Activated B cell treated with CpG ODN at 0.5 μM for 24 hours (primary cell): ENCODE results near the gene TBC1D2B. TPM values are rescaled to one million over a fixed set of nuclear protein-coding genes. Genes with fewer than 3 reads are reported as not detected.

Experiments used
- ATAC-seq: fragments of 200-7000 bp; cut with Tn5 transposase; one replicate; pipeline ENCODE4 v1.10.0; 2021; ENCODE audit warnings: low read depth, mild to moderate bottlenecking, moderate library complexity
- CTCF ChIA-PET: fragments of 350-600 bp; sonication (Branson Sonifier 250); formaldehyde crosslinking; loops from one replicate; lab custom pipeline; 2021; ENCODE audit warnings: antibody characterized with exemption; lab: Charles Lee
- POLR2A ChIA-PET: fragments of 350-600 bp; sonication (Branson Sonifier 250); formaldehyde crosslinking; loops from one replicate; lab custom pipeline; 2021; ENCODE audit warnings: antibody characterized with exemption; lab: Charles Lee
- DNase-seq: peaks from one replicate; pipeline ENCODE4 v3.0.0; 2022
- H3K27ac Mint-ChIP-seq: one replicate; pipeline ENCODE4 v1.8.0; 2020; ENCODE audit warnings: mixed read lengths
- H3K27me3 Mint-ChIP-seq: one replicate; pipeline ENCODE4 v1.8.0; 2021; ENCODE audit warnings: mixed read lengths
- H3K36me3 Mint-ChIP-seq: one replicate; pipeline ENCODE4 v1.8.0; 2021; ENCODE audit warnings: low read depth, mixed read lengths
- H3K4me1 Mint-ChIP-seq: one replicate; pipeline ENCODE4 v1.8.0; 2021; ENCODE audit warnings: mixed read lengths
- H3K4me3 Mint-ChIP-seq: one replicate; pipeline ENCODE4 v1.8.0; 2020; ENCODE audit warnings: mild to moderate bottlenecking, mixed read lengths
- H3K9me3 Mint-ChIP-seq: one replicate; pipeline ENCODE4 v1.8.0; 2020; ENCODE audit warnings: mixed read lengths
- intact Hi-C: fragments of 100-400 bp; cut with micrococcal nuclease; formaldehyde crosslinking; loops from one replicate; pipeline ENCODE4 v1.15.1; 2024
- total RNA-seq: library from RNA; stranded (reverse); gene quantifications from 2 replicates; pipeline ENCODE4 v1.2.3, GENCODE V29; 2022
- TF ChIP-seq, protein P1 (sequence below): fragments of 200-600 bp; IDR thresholded peaks from one replicate; pipeline ENCODE4 v1.8.0; 2022; ENCODE audit warnings: antibody characterized with exemption, mild to moderate bottlenecking

TBC1D2B gene
- total RNA-seq, 1 donor from 2014 or later = 13.7 TPM

DNA sequence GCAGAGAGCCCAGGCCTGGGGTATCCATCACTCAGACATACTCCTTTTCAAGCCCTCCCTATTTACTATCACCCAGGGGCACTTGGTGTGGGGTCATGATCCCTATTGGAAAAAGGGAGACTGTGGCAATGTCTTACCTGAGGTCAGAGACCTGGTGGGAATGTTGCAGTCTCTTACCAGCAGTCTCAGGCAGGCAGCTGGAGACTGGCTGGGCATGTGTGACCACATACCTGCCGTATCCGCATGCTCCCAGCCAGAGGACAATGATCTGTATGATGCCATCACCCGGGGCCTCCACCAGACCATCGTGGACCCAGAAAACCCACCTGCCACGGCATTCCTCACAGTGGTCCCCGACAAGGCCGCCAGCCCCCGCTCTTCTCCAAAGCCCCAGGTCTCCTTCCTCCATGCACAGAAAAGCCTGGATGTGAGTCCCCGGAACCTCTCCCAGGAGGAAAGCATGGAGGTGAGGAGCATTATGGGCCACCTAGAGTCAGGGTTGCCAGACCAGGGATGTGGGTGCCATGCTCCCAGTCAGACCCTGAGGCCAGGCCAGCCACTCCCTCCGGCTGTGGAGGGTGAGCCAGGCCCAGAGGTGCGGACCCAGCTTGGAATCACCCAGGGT, 20.7 kb upstream of the TBC1D2B start:
- CTCF ChIA-PET = interaction anchor here (0.9 kb wide), 1 partner anchor 10 kb away, joined by 4 read pairs; no protein-coding TSS in a partner anchor
- Mint-ChIP-seq H3K36me3 (no peaks in the 10 kb centered on the region), H3K9me3 (no peaks in the 10 kb centered on the region), H3K27ac (no peak overlapping the region), H3K4me1 (no peaks in the 10 kb centered on the region), H3K27me3 (no peaks in the 10 kb centered on the region), H3K4me3 (no peak overlapping the region)
- DNase-seq (no peak), ATAC-seq (no peak)
- intact Hi-C loops = no loop called here
- TF ChIP-seq, protein P1, sequence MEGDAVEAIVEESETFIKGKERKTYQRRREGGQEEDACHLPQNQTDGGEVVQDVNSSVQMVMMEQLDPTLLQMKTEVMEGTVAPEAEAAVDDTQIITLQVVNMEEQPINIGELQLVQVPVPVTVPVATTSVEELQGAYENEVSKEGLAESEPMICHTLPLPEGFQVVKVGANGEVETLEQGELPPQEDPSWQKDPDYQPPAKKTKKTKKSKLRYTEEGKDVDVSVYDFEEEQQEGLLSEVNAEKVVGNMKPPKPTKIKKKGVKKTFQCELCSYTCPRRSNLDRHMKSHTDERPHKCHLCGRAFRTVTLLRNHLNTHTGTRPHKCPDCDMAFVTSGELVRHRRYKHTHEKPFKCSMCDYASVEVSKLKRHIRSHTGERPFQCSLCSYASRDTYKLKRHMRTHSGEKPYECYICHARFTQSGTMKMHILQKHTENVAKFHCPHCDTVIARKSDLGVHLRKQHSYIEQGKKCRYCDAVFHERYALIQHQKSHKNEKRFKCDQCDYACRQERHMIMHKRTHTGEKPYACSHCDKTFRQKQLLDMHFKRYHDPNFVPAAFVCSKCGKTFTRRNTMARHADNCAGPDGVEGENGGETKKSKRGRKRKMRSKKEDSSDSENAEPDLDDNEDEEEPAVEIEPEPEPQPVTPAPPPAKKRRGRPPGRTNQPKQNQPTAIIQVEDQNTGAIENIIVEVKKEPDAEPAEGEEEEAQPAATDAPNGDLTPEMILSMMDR = no peak
- POLR2A ChIA-PET = interaction anchor here (0.6 kb wide), 1 partner anchor 28 kb away, joined by 8 read pairs; no protein-coding TSS in a partner anchor

DNA sequence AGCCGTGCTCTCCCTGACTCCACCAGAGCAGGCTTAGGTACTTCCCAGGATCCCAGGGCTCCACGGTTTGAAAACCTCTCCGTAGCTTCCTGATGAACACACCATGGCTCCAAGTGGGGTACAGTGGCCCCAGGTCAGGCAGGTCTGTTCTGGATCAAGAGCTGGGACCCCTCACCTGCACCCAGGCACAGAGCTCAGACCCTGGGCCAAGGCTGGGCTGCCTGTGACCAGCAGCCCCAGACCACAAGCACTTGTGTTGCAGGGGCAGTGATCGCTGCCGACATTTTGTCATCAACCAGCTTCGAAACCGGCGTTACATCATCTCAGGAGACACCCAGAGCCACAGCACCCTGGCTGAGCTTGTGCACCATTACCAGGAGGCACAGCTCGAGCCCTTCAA, 20.2 kb upstream of the TBC1D2B start:
- Mint-ChIP-seq H3K27ac (no peak overlapping the region), H3K27me3 (no peaks in the 10 kb centered on the region), H3K36me3 (no peaks in the 10 kb centered on the region), H3K4me1 (no peaks in the 10 kb centered on the region), H3K4me3 (no peak overlapping the region), H3K9me3 (no peaks in the 10 kb centered on the region)
- DNase-seq (no peak), ATAC-seq (no peak)
- POLR2A ChIA-PET = no interaction called here
- intact Hi-C loops = no loop called here
- TF ChIP-seq, protein P1 = no peak
- CTCF ChIA-PET = interaction anchor here (0.9 kb wide), 1 partner anchor 11 kb away, joined by 4 read pairs; no protein-coding TSS in a partner anchor

DNA sequence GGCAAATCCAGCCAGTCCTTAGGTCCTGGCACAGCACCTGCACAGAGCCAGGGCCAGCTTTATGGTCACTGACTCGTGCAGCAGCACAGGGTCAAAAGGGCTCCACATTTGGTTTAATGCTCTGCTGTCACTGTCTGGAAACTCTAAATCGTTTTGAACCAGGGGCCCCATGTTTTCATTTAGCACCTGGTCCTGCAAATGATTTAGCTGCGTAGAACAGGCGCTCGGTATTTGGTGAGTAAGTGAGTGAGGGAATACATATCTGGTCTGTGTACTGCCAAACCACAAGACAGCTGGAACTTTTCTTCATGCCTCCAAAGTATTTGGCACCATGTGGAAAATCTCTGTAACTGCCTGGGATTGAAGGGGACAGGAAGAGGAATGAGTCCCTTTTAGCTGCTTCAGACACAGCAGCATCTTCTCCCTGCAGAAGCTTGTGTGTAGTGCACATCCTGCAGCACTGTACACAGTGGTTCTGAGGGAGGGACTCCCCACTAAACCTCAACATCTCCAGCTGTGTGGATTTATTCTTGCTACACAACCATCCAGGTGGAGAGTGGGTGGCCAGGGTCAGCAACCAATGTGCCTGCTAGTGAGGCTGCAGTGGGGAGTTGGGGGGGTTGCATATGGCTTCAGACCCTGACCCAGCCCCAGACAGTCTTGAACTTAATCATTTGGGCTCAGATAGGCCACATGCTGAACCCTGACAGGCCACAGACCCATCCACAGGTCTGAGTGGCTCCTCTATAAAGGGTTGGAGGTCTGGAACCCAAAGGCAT, 15.9 kb upstream of the TBC1D2B start:
- ATAC-seq (no peak), DNase-seq (no peak)
- H3K4me3 Mint-ChIP-seq = no peak overlapping the region
- H3K27ac Mint-ChIP-seq = no peak overlapping the region
- TF ChIP-seq, protein P1 = no peak
- no peaks in the 10 kb centered on the region for H3K36me3 Mint-ChIP-seq
- H3K4me1 Mint-ChIP-seq = peaks cover 5% of the 10 kb centered on the region
- no peaks in the 10 kb centered on the region for H3K9me3 Mint-ChIP-seq
- ChIA-PET POLR2A (no interaction called here), CTCF (interaction anchor here (1.5 to 1.9 kb wide), 2 partner anchors 15 to 102 kb away, joined by 3 to 6 read pairs; no protein-coding TSS in a partner anchor)
- intact Hi-C loops = no loop called here
- H3K27me3 Mint-ChIP-seq = peaks cover 5% of the 10 kb centered on the region

DNA sequence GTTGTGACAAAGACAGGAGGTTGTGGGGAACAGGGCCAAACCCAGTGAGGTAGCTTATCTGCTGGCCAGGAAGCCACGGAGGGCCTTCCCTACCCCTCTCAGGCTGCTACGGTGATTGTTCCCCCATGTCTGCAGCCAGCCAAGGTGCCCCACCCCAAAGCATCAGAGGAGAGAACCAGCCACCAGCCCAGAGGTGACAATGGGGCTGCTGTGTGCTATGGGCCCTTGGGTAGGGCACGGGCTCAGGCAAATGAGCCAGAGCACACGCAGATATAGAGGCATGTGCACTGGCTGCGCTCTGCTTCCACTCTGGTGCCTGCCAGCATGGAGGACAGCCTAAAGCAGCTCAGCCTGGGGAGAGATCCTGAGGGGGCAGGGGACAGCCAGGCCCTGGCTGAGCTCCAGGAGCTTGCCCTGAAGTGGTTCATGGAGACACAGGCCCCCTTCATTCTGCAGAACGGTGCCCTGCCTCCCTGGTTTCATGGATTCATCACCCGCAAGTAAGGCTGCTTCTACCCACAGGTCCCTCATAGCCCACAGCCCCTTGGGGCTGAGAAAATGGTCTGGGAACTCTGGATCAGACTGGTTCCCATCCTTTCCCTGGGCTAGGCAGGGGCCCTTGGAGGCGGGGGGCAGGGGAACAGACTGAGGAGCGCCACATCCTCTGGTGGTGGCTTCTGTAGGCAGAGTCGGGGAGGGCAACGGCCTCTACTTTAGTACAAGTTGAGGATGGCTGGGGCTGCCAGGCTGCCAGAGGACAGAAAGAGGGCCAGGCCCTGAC, 14.9 kb upstream of the TBC1D2B start, which contains the start of gene SH2D7:
Gene SH2D7 (plus strand): TSS at position 301 of the 781 bp plus-strand sequence. CDS start 24 bp downstream, at position 325.
- ChIA-PET CTCF (interaction anchor here (1.9 kb wide), 1 partner anchor 16 kb away, joined by 6 read pairs; no protein-coding TSS in a partner anchor), POLR2A (no interaction called here)
- no peaks in the 10 kb centered on the region for H3K36me3 Mint-ChIP-seq
- peaks cover 15% of the 10 kb centered on the region for H3K4me1 Mint-ChIP-seq
- no peak within 1 kb of the TSS for H3K4me3 Mint-ChIP-seq
- H3K27me3 Mint-ChIP-seq = peaks cover 5% of the 10 kb centered on the region
- TF ChIP-seq, protein P1 = no peak
- no peak for DNase-seq
- no peaks in the 10 kb centered on the region for H3K9me3 Mint-ChIP-seq
- no peak within 1 kb of the TSS for H3K27ac Mint-ChIP-seq
- intact Hi-C loops = no loop called here
- ATAC-seq = no peak
